GM12873 (cell line): ENCODE results near the gene RGS8.

ENCODE experiments used
- CTCF ChIP-seq: IDR thresholded peaks from 2 replicates; pipeline ENCODE4 v1.5.1; 2012; ENCODE audit warnings: low read depth, mild to moderate bottlenecking, moderate library complexity, low read length, control low read depth; ENCODE audit not compliant: insufficient read depth; ENCODE audit errors: missing control alignments

RGS8 gene

GRCh38 chr1:182687361-182687760 lies 3.0 kb upstream of the RGS8 start:
- TF ChIP-seq CTCF, result no peak

GRCh38 chr1:182686446-182686845 lies 2.1 kb upstream of the RGS8 start:
- TF ChIP-seq CTCF, result no peak

- no peak for TF ChIP-seq CTCF
These were observed 828 bp upstream of the RGS8 start for GRCh38 chr1:182685215-182685614.

- TF ChIP-seq CTCF, result no peak
These were observed 1.4 kb downstream of the RGS8 start for GRCh38 chr1:182682898-182683501.

GRCh38 chr1:182682406-182682805 lies 2.0 kb downstream of the RGS8 start:
- no peak for TF ChIP-seq CTCF

- TF ChIP-seq CTCF, result no peak
These were observed 2.8 kb downstream of the RGS8 start for GRCh38 chr1:182681568-182681912.

GRCh38 chr1:182680901-182681567 lies 3.4 kb downstream of the RGS8 start:
- no peak for TF ChIP-seq CTCF
